Stimulated activated CD8-positive, alpha-beta memory T cell treated with anti-CD3 and anti-CD28 coated beads, Interleukin-4, amount 100 ng/mL, for 24 hours (primary cell): ENCODE results near the gene WAPL.

Source experiments
- DNase-seq: peaks from one replicate; pipeline ENCODE4 v3.0.0-alpha.2; 2020; ENCODE audit warnings: low read depth

Gene WAPL

DNA sequence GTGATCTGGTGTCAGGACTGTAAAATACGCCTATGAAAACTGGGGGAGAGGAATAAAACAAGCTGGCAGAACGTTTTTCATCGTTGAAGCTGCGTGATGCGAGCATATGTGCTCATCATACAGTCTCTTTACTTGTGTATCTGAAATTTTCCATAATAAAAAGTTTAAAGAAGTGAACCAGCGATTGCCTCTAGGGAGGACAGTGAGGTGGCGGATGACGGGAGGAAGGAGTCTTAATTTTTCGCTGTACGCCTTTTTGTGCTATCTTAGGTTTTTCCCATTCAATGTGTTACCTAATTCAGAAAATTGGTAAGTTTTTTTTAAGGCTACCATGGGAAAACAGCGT, 891 bp upstream of the WAPL start:
- no peak for DNase-seq

DNA sequence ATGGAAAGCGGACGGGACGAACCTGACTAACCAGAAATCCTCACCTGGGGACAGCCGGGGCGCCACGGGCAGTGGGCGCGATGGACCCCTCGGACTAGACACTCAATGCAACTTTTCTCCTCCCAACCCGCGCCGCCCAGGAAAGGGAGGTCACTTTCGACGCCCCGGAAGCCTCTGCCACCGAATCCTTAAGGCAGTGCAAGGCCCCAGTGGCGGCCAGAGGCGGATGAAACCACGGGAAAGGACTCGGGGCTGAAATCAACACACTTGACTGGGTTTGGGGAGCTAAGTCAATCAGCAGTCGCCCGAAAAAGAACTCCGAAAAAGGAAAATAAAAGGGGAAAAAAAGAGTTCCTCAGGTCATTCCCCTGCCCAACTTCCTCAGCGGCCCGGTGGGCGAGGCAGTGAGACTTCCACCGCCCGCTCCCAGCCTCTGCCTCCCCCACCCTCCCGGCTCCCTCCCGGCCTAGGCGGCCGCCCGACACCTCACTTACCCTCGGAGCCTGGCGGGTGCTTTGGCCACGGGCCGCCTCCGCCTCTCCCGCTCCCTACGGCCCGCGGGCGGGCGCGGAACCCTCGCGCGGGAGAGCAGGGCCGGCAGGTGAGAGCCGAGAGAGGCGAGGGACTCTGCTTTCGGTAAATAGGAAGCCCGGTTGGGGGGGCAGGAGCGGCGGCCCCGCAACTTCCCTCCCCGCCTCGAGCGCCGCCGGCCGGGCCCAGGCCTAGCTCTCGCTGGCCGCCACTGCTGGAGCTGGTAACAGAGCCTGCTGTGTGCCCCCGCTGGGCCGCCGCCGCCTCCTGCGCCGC, 518 bp downstream of the WAPL start:
- peak; percentile 25 for DNase-seq

DNA sequence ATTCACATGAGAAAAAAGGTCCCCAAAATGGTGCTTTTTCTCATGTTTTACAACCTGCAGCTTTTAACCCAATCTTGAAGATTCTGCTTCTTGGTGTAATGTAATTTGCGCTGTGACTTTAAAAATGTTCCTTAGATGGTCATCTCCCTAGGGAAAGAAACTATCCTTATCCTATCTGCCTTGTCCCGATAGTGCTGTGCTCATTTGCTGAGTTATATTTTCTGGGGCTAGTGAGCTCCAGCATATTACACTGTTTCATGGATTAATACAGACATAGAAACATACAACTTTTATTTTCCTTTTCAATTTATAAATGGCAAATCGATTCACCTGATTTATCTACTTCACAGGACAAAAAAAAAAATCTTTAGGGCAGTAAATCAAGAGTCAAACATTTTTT, 2.8 kb downstream of the WAPL start:
- DNase-seq: no peak

DNA sequence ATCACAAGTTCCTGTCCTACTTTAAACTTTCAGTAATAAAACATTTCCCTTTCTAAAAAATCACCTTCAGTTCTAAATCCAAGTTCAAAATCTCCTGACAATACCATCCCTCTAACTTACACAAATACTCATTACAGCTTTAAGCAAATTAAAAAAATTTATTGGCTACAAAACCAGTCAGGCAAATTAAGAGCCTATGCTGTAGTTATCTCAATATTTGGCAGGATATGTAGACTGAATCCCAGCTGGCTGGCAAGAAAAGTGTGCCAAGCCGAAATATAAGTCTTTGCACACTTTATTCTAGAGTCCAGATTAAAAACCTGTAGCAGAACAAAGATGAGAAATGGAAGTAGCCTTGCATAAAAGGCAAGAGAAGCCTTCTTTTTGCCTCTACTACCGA, 9.5 kb downstream of the WAPL start:
- DNase-seq: no peak

DNA sequence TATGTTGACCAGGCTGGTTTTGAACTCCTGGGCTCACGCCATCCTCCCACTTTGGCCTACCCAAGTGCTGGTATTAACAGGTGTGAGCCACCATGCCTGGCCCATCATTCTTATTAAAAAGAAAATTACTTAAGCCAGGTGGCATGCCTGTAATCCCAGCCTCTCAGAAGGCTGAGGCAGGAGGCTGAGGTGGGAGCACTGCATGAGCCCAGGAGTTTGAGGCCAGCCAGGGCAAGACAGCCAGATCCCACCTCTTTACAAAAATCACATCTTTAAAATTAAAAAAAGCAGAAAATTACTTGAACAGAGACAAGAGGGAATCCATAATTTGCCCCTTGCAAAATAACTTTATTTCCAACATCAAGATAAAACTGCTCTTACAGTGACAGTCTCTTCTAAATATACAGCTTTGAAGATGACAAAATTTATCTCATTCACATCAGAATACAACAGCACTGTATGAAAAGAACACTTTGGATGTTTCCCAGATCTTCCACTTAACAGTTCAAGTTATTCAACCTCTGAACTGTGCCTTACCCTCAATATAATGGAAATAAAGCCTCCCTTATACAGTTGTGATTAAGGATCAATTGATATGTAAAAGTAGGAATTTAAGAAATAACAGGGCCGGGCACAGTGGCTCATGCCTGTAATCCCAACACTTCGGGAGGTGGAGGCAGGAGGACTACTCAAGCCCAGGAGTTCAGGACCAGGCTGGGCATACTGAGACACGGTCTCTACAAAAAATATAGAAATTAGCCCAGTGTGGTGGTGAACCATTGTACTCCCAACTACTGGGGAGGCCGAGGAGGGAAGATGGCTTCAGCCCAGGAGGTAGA, 10.3 kb downstream of the WAPL start:
- no peak for DNase-seq

DNA sequence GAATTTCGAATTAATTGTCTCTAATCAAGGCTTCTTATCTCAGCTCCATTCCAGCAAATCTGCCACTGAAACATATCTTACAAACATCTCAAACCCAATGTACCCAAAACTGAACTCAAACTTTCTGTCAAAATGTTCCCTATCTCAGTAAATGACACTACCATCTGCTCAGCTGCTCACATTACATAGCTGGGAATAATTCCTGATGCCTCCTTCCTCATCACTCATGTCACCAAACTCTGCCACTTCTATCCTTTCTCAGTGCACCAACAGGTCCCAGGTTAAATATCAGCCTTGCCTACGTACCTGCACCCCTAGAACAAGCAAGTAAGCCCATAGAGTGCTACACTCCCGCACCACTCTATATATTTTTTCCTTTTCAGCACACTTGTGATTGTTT, 12.4 kb downstream of the WAPL start:
- no peak for DNase-seq

DNA sequence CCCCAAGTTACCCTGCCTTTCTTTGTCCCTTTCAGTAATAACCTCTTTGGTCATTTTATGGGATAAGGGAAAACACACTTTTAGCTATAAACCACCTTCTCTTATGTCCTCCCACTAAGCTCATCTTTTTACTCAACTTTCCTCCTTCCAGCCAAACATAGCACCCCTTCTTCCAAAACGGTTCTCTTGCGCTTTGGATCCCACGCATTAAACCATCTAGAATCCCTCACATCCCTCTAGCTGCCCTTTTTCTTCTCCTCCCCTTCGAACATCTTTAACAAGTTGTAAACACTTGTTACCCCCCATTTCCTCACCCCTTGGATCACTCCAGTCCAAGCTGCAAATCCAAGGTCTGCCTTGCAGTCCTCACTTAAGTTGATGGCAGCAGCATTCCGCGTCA, 13.4 kb downstream of the WAPL start:
- DNase-seq: no peak

DNA sequence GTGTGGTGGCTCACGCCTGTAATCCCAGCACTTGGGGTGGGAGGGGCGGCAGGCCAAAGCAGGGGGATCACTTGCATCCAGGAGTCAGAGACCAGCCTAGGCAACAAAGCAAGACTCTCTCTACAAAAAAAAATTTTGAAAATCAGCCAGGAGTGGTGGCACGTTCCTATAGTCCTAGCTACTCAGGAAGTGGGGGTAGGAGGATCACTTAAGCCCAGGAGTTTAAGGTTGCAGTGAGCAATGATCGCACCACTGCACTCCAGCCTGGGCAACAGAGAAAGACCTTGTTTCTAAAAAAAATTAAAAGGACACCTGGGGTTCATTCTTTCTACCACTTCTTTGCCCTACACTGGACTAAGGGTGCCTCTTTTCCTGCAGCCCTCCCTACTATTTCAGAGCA, 15.1 kb downstream of the WAPL start:
- no peak for DNase-seq

DNA sequence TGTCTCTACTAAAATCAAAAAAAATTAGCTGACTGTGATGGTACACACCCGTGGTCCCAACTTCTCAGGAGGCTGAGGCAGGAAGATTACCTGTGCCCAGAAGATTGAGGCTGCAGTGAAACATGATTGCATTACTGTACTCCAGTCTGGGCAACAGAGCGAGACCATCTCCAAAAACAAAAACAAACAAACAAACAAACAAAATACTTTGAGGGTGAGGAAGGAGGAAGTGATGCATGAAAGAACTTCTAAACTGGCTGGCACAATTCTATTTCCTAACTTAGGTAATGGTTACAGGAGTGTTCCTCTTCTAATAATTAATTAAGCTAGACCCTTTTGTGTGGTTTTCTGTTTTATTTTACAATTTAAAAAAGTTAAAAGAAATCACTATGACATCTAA, 15.5 kb downstream of the WAPL start:
- DNase-seq: no peak

DNA sequence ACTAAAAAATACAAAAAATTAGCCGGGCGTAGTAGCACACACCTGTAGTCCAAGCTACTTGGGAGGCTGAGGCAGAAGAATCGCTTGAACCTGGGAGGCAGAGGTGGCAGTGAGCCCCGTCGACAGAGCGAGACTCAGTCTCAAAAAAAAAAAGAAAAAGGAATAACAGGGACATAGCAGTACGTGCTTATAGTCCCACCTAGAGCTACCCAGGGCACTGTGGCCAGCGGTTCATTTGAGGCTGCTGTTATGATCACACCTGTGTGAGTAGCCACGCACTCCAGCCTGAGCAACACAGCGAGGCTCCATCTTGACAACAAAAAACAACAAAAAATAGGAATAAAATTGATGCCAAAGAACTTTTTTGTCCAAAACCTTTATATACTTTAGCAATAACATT, 17.1 kb downstream of the WAPL start:
- no peak for DNase-seq

DNA sequence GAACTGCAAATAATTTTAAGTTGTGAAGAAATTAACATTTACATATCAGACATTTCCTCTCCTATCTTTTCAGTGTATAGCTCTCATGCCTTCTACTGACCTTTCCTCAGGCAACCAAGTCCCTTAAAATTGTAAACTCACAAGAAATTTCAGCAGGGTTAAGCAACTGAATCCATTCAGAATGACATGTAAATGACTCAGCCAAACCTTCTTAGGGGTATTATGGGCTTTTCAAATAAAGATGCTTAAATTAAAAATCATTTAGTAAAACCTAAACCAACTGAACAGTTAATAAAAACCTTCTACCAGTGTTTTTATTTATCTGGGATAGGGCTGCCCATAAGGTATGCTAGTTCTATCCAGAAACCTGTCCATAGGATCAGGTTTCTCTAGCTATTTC, 20.7 kb downstream of the WAPL start:
- no peak for DNase-seq

DNA sequence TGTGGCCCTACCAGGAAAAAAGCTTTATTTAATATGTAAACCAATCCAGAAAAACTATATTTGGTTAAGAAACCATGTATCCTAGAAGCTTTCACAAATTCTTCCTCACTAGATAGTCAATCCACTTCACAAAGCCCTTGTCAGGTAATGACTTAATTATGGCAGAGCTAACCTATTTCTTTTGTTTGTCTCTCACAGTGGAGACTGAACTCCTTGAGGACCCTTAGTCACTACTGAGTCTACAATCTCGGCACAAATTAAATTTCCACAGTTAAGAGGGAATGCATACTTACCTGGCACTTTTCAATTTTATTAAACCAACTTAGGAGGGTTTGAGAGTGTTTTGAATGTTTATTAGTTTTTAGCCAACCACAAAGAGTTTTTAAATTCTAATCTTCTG, 23.0 kb downstream of the WAPL start:
- no peak for DNase-seq

DNA sequence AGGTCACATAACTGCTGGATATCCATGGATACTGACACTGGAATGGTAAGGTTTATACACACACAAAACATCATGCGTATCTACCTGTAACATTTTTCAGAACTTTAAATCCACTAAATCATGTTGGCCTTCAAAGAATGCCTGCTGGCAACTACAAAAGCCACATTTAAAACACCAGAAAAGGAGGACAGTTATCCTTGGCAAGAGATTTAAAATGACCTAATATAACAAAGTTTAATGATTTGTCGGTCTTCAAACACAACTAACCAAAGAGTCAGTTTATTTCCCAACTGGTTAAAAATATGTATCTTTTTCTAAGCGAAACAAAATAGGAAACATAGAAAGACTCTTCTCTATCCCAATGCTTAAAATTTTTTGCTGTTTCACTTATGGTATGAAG, 24.0 kb downstream of the WAPL start:
- DNase-seq: no peak

DNA sequence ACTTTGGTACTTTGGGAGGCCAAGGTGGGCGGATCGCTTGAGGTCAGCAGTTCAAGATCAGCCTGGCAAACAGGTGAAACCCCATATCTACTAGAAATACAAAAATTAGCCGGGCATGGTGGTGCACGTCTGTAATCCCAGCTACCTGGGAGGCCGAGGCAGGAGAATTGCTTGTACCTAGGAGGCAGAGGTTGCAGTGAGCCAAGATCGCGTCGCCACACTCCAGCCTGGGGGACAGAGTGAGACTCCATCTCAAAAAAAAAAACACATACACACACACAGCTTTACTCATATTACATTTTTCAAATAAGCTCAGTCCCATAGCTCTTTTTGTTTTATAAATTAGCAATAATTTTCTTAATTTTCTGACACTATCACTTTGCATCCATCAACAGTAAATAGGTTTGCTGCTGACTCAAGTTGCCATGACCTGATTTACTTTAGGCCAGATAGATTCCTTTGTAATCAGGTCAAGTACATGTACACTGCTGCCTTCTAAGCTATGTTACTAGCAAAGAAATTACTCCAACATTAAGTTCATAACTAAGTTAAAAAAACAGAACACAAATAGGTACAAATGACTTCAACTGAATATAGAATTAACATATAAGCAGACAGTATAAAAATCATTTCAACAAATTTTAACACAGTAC, 31.5 kb downstream of the WAPL start:
- no peak for DNase-seq

DNA sequence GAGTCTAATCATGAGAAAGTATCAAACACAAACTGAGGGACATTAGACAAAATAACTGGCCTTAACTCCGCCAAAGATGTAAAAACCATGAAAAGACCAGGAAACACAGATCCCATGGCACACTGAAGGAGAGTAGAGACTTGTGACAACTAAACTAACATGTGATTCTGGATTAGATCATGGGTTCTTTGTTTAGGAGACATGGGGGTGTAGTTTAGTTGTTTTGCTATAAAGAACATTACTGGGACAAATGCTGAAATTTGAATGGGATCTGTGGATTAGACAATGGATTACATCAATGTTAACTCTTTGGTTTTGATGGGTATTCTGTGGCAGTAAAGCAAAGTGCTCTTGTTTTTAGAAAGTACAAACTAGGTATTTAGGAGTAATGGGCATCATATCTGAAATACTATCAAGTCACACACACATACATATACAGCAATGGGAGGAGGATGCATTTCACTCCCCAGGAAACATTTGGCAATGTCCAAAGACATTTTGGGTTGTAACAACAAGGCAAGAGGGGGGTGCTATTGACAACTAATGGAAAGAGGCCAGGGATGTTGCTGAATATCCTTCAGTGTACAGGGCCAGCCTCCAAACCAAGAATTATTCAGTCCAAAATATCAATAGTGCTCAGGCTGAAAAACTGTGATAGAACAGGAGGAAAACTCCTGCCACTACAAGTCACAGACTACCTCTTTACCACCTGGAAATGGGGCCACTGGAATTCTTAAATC, 32.4 kb downstream of the WAPL start:
- DNase-seq: no peak

DNA sequence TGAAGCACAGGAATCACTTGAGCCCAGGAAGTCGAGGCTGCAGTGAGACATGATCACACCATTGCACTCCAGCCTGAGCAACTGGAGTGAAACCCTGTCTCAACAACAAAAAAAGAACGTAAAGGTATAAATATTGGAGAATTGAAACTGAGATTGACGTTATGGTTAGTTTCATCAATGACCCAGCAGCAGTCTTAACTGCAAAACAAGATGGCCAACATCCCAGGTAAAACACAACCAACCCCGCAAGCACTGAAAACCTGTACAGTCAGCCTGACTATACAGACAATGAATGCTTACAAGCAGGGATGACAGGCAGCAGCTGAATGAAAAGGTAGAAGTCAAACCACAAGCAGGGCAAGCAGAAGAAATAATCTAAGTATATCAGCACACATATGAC, 34.7 kb downstream of the WAPL start:
- no peak for DNase-seq

DNA sequence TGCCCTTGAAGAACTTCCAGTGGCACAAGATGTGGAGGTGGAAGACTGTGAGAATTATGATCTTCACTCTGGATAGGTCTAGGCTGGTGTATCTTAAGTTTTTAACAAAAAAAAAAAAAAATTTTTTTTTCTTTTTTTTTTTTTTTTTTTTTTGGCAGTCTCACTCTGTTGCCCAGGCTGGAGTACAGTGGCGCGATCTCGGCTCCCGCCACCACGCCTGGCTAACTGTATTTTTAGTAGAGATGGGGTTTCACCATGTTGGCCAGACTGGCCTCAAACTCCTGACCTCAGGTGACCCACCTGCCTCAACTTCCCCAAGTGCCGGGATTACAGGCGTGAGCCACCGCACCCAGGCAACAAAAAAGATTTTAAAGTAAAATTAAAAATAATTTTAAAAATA, 37.9 kb downstream of the WAPL start:
- no peak for DNase-seq

DNA sequence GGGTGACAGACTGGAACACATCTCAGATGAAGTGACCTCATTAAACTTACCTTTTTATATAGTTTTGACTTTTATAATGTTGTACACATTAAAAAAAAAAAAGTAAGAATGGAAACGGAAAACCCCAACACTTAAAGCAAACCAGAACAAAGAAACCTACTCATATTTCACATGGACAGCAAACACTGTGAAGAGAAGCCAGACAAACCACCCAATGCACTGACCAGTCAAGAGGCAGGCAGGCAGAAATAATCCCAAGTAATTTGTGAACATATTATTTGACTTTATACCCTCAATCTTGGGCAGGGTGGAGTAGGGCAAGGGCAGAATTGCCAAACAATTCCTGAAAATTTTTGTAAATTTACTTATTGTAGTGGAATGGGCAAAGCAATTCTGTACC, 39.8 kb downstream of the WAPL start:
- DNase-seq: no peak

DNA sequence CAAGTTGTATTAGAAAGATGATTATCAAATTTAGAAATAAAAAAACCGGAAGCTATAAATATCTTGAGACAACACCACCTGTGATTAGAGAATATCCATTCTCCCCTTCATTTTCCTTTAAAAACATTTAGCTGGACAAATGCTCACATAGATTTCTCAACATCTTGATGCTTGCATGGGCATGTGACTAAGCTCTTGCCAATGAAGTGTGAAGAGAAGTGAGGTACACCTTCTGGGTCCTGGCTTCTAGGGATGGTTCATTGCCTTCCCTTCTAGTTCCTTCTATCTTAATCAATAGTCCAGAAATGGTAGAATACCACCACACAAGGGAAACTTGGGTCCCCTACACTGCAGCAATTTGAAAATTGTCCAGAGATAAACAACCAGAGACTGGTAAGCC, 41.0 kb downstream of the WAPL start:
- no peak for DNase-seq

DNA sequence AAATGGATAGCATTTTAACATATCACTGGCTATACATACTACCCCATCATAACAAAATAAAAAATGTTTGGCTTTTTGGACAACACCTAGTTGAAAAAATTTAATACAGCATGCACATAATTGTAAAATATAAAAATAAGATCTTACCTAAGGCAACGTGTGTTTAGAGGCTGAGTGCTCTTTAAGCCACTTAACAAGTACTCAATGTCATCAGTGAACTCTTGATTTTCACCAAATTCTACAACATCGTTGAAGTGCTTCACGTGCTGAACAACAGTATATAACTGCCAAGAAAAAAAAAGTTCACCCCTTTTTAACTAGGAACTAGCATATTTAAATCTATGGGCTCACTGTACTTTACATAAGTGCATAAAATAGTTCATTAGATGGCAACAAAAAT, 49.5 kb downstream of the WAPL start:
- DNase-seq: no peak

DNA sequence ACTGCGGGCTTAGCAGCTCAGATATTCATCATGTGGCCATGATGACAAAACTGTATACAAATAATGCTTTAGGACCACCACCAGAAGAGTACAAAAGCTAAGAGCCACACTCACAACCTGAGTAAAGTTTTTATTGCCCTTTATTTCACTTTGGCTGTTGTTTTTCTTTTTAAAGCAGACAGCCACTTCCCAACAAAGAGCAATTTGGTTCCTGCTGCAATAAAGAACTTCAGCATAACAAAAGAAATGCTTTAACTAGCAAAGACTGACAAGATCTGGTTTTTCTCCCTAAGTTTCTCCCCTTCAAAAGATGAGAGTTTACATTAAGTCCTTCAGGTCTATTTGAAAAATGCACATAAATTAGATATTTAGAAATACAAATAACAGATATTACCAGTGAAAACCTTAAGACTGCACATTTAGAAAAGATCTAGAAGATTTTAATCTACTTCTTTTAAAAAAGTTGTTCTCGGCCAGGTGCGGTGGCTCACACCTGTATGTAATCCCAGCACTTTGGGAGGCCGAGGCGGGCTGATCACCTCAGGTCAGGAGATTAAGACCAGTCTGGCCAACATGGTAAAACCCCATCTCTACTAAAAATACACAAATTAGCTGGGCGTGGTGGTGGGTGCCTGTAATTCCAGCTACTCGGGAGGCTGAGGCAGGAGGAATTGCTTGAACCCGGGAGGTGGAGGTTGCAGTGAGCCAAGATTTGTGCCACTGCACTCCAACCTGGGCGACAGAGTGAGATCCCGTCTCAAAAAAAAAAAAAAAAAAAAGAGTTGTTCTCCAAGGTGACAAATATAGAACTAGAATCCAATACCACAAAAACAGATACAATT, 59.4 kb downstream of the WAPL start:
- no peak for DNase-seq

DNA sequence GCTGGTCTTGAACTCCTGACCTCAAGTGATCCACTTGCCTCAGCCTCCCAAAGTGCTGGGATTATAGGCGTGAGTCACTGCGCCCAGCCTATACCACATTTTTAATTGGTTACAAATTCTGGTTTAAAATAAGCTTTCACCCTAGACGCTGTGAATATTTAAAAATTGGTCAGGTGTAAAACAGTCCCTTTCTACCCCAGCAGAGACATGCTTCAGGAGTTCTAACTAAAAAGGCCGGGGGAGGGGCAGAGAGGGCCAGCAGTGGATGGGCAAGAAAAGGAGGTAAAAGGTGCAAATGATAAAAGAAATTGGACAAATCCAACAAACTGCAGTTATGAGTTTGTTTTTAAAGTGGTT, 70.0 kb downstream of the WAPL start:
- DNase-seq: no peak
